Measurements from ENCODE around the gene UCHL3.
"Not testable (repeated sequence)": the region's sequence is repeated elsewhere in the genome, so short reads cannot be mapped to it uniquely, and the experiment has no call there.

Gene UCHL3

GRCh38 chr13:75549262-75550158 lies at the start of gene UCHL3:
UCHL3 (plus strand) TSS chr13:75549791; CDS start chr13:75549821, 30 bp downstream.
- DNase-seq (ENCODE audit: low spot score), result peak; percentile 96

- DNase-seq (ENCODE audit: low spot score), result no peak
These were observed 44.3 kb upstream of the UCHL3 start for GRCh38 chr13:75505327-75505726.

- DNase-seq (ENCODE audit: low spot score), result no peak
These were observed 43.6 kb upstream of the UCHL3 start for GRCh38 chr13:75506018-75506417.

GRCh38 chr13:75507027-75508001 lies 42.3 kb upstream of the UCHL3 start:
- DNase-seq (ENCODE audit: low spot score), result no peak

GRCh38 chr13:75508002-75508548 lies 41.5 kb upstream of the UCHL3 start:
- no peak for DNase-seq (ENCODE audit: low spot score)

- DNase-seq (ENCODE audit: low spot score), result no peak
These were observed 38.5 kb upstream of the UCHL3 start for GRCh38 chr13:75511051-75511625.

GRCh38 chr13:75512253-75512652 lies 37.3 kb upstream of the UCHL3 start:
- DNase-seq (ENCODE audit: low spot score), result no peak

- no peak for DNase-seq (ENCODE audit: low spot score)
These were observed 36.3 kb upstream of the UCHL3 start for GRCh38 chr13:75513271-75513670.

- no peak for DNase-seq (ENCODE audit: low spot score)
These were observed 35.3 kb upstream of the UCHL3 start for GRCh38 chr13:75514080-75514995.

GRCh38 chr13:75518439-75519088 lies 31.0 kb upstream of the UCHL3 start:
- DNase-seq (ENCODE audit: low spot score), result no peak

- DNase-seq (ENCODE audit: low spot score), result no peak
These were observed 27.6 kb upstream of the UCHL3 start for GRCh38 chr13:75521956-75522355.

GRCh38 chr13:75530549-75530961 lies 19.0 kb upstream of the UCHL3 start:
- DNase-seq (ENCODE audit: low spot score), result no peak

GRCh38 chr13:75533861-75534260 lies 15.7 kb upstream of the UCHL3 start:
- DNase-seq (ENCODE audit: low spot score), result no peak

- peak; percentile 47 for DNase-seq (ENCODE audit: low spot score)
These were observed 11.9 kb upstream of the UCHL3 start, which contains the start of gene COMMD6 for GRCh38 chr13:75537401-75538365. COMMD6 (minus strand) TSS chr13:75537841; CDS start chr13:75537805, 36 bp downstream.

GRCh38 chr13:75541287-75541686 lies 8.3 kb upstream of the UCHL3 start:
- no peak for DNase-seq (ENCODE audit: low spot score)

- no peak for DNase-seq (ENCODE audit: low spot score)
These were observed 7.6 kb upstream of the UCHL3 start for GRCh38 chr13:75541961-75542360.

- no peak for DNase-seq (ENCODE audit: low spot score)
These were observed 4.8 kb upstream of the UCHL3 start for GRCh38 chr13:75544681-75545330.

GRCh38 chr13:75545386-75545785 lies 4.2 kb upstream of the UCHL3 start:
- DNase-seq (ENCODE audit: low spot score), result not testable (repeated sequence)

Data from CD4-positive, alpha-beta T cell treated with Interleukin-6 at 100 ng/mL for 8 hours (primary cell).